Tibial nerve (tissue), 3 donors: ENCODE results near the gene GPR183.

Experiments used
- CTCF ChIP-seq, 5 experiments: fragments of 200-600 bp in 3 of 5; fragments of 450-650 bp in 2 of 5; sonication (generic) in 3 of 5; IDR thresholded peaks; one replicate each; pipeline ENCODE4 v1.5.1; 2016 to 2019; ENCODE audit warnings: antibody characterized with exemption in 5 of 5, mild to moderate bottlenecking in 3 of 5, moderate library complexity in 2 of 5
- POLR2A ChIP-seq, 2 donors: fragments of 450-650 bp; IDR thresholded peaks; one replicate each; pipeline ENCODE4 v1.6.1; 2017; ENCODE audit warnings: antibody characterized with exemption in 2 of 2, mild to moderate bottlenecking in 2 of 2, moderate library complexity in 2 of 2

GRCh38 chr13:99346335-99347042 is 39.3 kb upstream of the GPR183 start:
- no peak for TF ChIP-seq CTCF (IDR thresholded peaks at IDR 0.05)
- TF ChIP-seq POLR2A (IDR thresholded peaks at IDR 0.05) = no peak
